PC-3 (cell line): ENCODE data around the gene PPP2R5E.

ENCODE experiments used
- EZH2phosphoT487 ChIP-seq: fragments of 300-600 bp; sonication (generic); IDR thresholded peaks from 2 replicates; pipeline ENCODE4 v1.6.1; 2018; ENCODE audit warnings: mild to moderate bottlenecking, antibody characterized with exemption, low read length, borderline replicate concordance
- TF ChIP-seq, protein P1 (sequence below): fragments of 300-600 bp; sonication (generic); conservative IDR thresholded peaks from 2 replicates; pipeline ENCODE4 v1.5.1; 2017; ENCODE audit warnings: antibody characterized with exemption, low read depth, mild to moderate bottlenecking, low read length

DNA sequence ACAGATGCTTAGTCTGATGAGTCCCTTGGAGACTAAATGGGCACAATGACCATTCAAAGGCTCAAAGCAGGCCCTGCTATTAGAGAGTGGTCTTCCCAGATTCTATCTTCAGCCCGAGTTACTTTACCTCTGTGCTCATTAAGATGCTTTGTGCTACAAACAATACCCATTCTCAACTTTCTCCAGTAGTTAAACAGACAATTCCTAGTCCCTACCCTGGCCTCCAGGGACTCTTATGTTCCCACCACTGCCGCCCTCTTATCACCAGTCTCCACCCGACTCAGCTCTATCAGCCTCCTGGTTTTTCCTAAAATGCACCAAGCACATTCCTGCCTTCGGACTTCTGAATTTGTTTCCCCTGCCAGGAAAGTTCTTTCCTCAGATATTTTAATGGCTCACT lies 198.8 kb downstream of the PPP2R5E start:
- TF ChIP-seq, protein P1, sequence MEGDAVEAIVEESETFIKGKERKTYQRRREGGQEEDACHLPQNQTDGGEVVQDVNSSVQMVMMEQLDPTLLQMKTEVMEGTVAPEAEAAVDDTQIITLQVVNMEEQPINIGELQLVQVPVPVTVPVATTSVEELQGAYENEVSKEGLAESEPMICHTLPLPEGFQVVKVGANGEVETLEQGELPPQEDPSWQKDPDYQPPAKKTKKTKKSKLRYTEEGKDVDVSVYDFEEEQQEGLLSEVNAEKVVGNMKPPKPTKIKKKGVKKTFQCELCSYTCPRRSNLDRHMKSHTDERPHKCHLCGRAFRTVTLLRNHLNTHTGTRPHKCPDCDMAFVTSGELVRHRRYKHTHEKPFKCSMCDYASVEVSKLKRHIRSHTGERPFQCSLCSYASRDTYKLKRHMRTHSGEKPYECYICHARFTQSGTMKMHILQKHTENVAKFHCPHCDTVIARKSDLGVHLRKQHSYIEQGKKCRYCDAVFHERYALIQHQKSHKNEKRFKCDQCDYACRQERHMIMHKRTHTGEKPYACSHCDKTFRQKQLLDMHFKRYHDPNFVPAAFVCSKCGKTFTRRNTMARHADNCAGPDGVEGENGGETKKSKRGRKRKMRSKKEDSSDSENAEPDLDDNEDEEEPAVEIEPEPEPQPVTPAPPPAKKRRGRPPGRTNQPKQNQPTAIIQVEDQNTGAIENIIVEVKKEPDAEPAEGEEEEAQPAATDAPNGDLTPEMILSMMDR, result no peak
- TF ChIP-seq EZH2phosphoT487, result no peak
